MM.1S (cell line): ENCODE data around the gene HS6ST3.

Source experiments
- DNase-seq: peaks from one replicate; pipeline ENCODE4 v3.0.0-alpha.2; 2015
- H2AFZ ChIP-seq: fragments of 300-600 bp; sonication (generic); 2 replicates; pipeline ENCODE4 v1.6.0; 2016; ENCODE audit warnings: antibody characterized with exemption, low read length
- H3F3A ChIP-seq: fragments of 300-600 bp; sonication (generic); 2 replicates; pipeline ENCODE4 v1.6.1; 2016; ENCODE audit warnings: mild to moderate bottlenecking, antibody characterized with exemption, low read length, moderate library complexity, mixed read lengths; ENCODE audit not compliant: insufficient read depth
- H3K27ac ChIP-seq: fragments of 300-600 bp; sonication (generic); 2 replicates; pipeline ENCODE4 v1.5.1; 2016; ENCODE audit warnings: mild to moderate bottlenecking, low read length
- H3K27me3 ChIP-seq: fragments of 300-600 bp; sonication (generic); replicated peaks from 2 replicates; pipeline ENCODE4 v1.6.0; 2016; ENCODE audit warnings: low read length; ENCODE audit not compliant: insufficient read depth
- H3K36me3 ChIP-seq: fragments of 300-600 bp; sonication (generic); replicated peaks from 2 replicates; pipeline ENCODE4 v1.6.1; 2016; ENCODE audit warnings: mild to moderate bottlenecking, low read length, mixed read lengths; ENCODE audit not compliant: insufficient read depth
- H3K4me1 ChIP-seq: fragments of 300-600 bp; sonication (generic); 2 replicates; pipeline ENCODE4 v1.6.1; 2016; ENCODE audit warnings: low read length, mixed read lengths
- H3K4me2 ChIP-seq: fragments of 300-600 bp; sonication (generic); 2 replicates; pipeline ENCODE4 v1.6.0; 2016; ENCODE audit warnings: low read depth, low read length
- H3K4me3 ChIP-seq: fragments of 300-600 bp; sonication (generic); 2 replicates; pipeline ENCODE4 v1.5.1; 2016; ENCODE audit warnings: low read length, mixed read lengths
- H3K79me2 ChIP-seq: fragments of 300-600 bp; sonication (generic); 2 replicates; pipeline ENCODE4 v1.6.1; 2016; ENCODE audit warnings: mixed run types, low read length, mixed read lengths
- H3K9ac ChIP-seq: fragments of 300-600 bp; sonication (generic); 2 replicates; pipeline ENCODE4 v1.6.1; 2016; ENCODE audit warnings: low read length, mixed read lengths
- H3K9me2 ChIP-seq: fragments of 300-600 bp; sonication (generic); replicated peaks from 2 replicates; pipeline ENCODE4 v1.6.1; 2016; ENCODE audit warnings: mild to moderate bottlenecking, low read length, mixed read lengths; ENCODE audit not compliant: insufficient read depth
- H3K9me3 ChIP-seq: fragments of 300-600 bp; sonication (generic); replicated peaks from 2 replicates; pipeline ENCODE4 v1.6.1; 2016; ENCODE audit warnings: mild to moderate bottlenecking, low read length, mixed read lengths; ENCODE audit not compliant: insufficient read depth
- H4K20me1 ChIP-seq: fragments of 300-600 bp; sonication (generic); 2 replicates; pipeline ENCODE4 v1.6.1; 2016; ENCODE audit warnings: mild to moderate bottlenecking, low read length, moderate library complexity, mixed read lengths; ENCODE audit not compliant: insufficient read depth
- EZH2 ChIP-seq: fragments of 300-600 bp; sonication (generic); optimal IDR thresholded peaks from 2 replicates; pipeline ENCODE3; 2017; ENCODE audit warnings: low read depth, mild to moderate bottlenecking, antibody characterized with exemption, low read length, mixed read lengths
- EZH2phosphoT487 ChIP-seq: fragments of 300-600 bp; sonication (generic); IDR thresholded peaks from 2 replicates; pipeline ENCODE4 v1.6.1; 2018; ENCODE audit warnings: antibody characterized with exemption, low read length
- TF ChIP-seq, protein P1 (sequence below): fragments of 300-600 bp; sonication (generic); IDR thresholded peaks from 2 replicates; pipeline ENCODE4 v1.5.1; 2016; ENCODE audit warnings: antibody characterized with exemption, low read length, mixed read lengths

HS6ST3 gene

DNA sequence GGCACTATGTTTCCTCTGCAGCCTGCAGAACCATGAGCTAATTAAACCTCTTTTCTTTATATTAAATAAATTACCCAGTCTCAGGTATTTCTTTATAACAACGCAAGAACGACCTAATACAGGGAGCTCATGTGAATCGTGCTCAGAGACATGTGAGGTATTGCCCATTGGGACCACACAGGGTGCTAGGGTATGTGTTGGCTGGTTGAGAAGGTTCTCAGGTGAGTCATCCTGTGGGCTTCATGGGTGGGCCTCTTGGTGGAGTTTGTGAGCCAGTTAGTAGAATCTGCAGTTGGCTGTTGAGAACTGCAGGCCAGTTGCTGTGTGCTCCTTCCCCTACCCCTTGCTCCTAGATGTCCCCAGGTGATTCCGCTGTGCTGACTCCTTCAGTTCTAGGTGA lies 163.0 kb downstream of the HS6ST3 start:
- Histone ChIP-seq H3K4me1 (no peaks in the 10 kb centered on the region), H3K79me2 (no peaks in the 10 kb centered on the region), H3K27ac (no peak overlapping the region), H3K9me2 (no peaks in the 10 kb centered on the region), H3K4me3 (no peak overlapping the region), H3K27me3 (no peaks in the 10 kb centered on the region), H3F3A (no peaks in the 10 kb centered on the region), H3K9ac (no peak overlapping the region), H3K4me2 (no peak overlapping the region), H4K20me1 (no peaks in the 10 kb centered on the region), H3K9me3 (no peaks in the 10 kb centered on the region), H3K36me3 (no peaks in the 10 kb centered on the region), H2AFZ (no peak overlapping the region)
- no peak for DNase-seq
- TF ChIP-seq EZH2 (no peak), EZH2phosphoT487 (no peak)
- TF ChIP-seq, protein P1, sequence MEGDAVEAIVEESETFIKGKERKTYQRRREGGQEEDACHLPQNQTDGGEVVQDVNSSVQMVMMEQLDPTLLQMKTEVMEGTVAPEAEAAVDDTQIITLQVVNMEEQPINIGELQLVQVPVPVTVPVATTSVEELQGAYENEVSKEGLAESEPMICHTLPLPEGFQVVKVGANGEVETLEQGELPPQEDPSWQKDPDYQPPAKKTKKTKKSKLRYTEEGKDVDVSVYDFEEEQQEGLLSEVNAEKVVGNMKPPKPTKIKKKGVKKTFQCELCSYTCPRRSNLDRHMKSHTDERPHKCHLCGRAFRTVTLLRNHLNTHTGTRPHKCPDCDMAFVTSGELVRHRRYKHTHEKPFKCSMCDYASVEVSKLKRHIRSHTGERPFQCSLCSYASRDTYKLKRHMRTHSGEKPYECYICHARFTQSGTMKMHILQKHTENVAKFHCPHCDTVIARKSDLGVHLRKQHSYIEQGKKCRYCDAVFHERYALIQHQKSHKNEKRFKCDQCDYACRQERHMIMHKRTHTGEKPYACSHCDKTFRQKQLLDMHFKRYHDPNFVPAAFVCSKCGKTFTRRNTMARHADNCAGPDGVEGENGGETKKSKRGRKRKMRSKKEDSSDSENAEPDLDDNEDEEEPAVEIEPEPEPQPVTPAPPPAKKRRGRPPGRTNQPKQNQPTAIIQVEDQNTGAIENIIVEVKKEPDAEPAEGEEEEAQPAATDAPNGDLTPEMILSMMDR, result no peak

DNA sequence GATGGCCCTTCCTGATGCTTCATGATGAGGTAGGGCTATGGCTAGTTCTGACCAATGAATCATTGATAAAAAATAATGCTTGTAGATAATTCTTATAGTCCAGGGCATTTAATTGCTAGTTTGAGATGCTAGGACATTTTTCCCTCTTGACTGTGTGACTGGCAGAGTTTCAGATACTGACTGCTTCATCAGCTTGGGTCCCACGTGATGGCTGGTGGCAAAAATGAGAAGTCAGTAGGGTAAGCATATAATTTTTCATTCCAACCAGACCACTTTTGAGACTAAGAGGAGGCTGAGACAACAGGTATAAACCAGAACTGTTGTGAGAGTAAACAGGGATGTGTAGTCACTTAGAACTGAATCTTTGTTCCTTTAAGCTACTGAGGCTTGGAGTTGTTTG lies 183.3 kb downstream of the HS6ST3 start:
- Histone ChIP-seq H3K4me1 (no peaks in the 10 kb centered on the region), H2AFZ (no peak overlapping the region), H3K27me3 (no peaks in the 10 kb centered on the region), H3K79me2 (no peaks in the 10 kb centered on the region), H3K4me2 (no peak overlapping the region), H3K27ac (no peak overlapping the region), H3F3A (no peaks in the 10 kb centered on the region), H3K9me3 (no peaks in the 10 kb centered on the region), H3K9me2 (no peaks in the 10 kb centered on the region), H3K4me3 (no peak overlapping the region), H3K9ac (no peak overlapping the region), H3K36me3 (no peaks in the 10 kb centered on the region), H4K20me1 (no peaks in the 10 kb centered on the region)
- no peak for DNase-seq
- TF ChIP-seq, protein P1, result no peak
- TF ChIP-seq EZH2 (no peak), EZH2phosphoT487 (no peak)

DNA sequence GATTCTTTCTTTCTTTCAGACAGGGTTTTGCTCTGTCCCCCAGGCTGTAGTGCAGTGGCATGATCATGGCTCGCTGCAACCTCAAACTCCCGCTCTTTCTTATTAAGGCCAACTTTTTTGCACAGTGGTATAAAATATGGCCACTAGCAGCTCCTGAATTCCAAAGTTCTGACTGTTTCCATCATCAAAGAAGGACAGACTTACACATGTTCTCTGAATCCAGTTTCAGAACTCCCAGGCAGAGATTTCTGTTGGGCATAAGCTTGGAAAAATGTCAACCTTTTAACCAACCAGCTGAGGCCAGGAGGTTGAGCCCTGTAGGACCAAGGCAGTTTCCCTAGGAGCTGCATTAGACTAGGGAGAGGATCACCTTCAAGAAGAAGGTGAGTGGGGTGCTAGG lies 184.1 kb downstream of the HS6ST3 start:
- Histone ChIP-seq H3F3A (no peaks in the 10 kb centered on the region), H4K20me1 (no peaks in the 10 kb centered on the region), H3K4me2 (no peak overlapping the region), H3K36me3 (no peaks in the 10 kb centered on the region), H2AFZ (no peak overlapping the region), H3K9me3 (no peaks in the 10 kb centered on the region), H3K9ac (no peak overlapping the region), H3K4me1 (no peaks in the 10 kb centered on the region), H3K27ac (no peak overlapping the region), H3K9me2 (no peaks in the 10 kb centered on the region), H3K79me2 (no peaks in the 10 kb centered on the region), H3K4me3 (no peak overlapping the region), H3K27me3 (no peaks in the 10 kb centered on the region)
- no peak for DNase-seq
- TF ChIP-seq, protein P1, result no peak
